Left lung (tissue), 10 donors: ENCODE measurements around the gene PGM3. TPM values are rescaled to one million over a fixed set of nuclear protein-coding genes. Genes with fewer than 3 reads are reported as not detected.

Experiments used
- ATAC-seq: fragments of 200-7000 bp; cut with Tn5 transposase; one replicate; pipeline ENCODE4 v1.9.1; 2020; ENCODE audit warnings: moderate library complexity
- DNase-seq, 4 donors: peaks; one replicate each; pipeline ENCODE4 v3.0.0-alpha.2; 2013 to 2020
- H3K27ac ChIP-seq, 2 donors: fragments of 200-600 bp; sonication (generic) in 1 of 2; one replicate each; pipeline versions ENCODE4 v1.5.0 to v1.8.0; 2020 to 2021
- H3K27me3 ChIP-seq, 2 donors: fragments of 200-600 bp; sonication (generic) in 1 of 2; one replicate each; pipeline versions ENCODE4 v1.5.0 to v1.8.0; 2020 to 2021
- H3K36me3 ChIP-seq, 2 donors: fragments of 200-600 bp; sonication (generic) in 1 of 2; one replicate each; pipeline versions ENCODE4 v1.5.0 to v1.8.0; 2020 to 2021
- H3K4me1 ChIP-seq, 2 donors: fragments of 200-600 bp; one replicate each; pipeline ENCODE4 v1.8.0; 2021
- H3K4me3 ChIP-seq, 2 donors: fragments of 200-600 bp; sonication (generic) in 1 of 2; one replicate each; pipeline versions ENCODE4 v1.5.0 to v1.8.0; 2020 to 2021; ENCODE audit warnings: mild to moderate bottlenecking in 1 of 2
- H3K9me3 ChIP-seq, 2 donors: fragments of 200-600 bp; sonication (generic) in 1 of 2; one replicate each; pipeline versions ENCODE4 v1.5.0 to v1.8.0; 2020 to 2021
- intact Hi-C, 2 donors: fragments of 100-400 bp; cut with DNase I; formaldehyde crosslinking; loops; one replicate each; pipeline versions ENCODE4 v1.11.2 to v1.14.2; 2022
- polyA plus RNA-seq, 6 donors: library from polyadenylated mRNA; unstranded; fragments of 120-200 nt; gene quantifications; one replicate each; pipeline ENCODE4 v1.2.1, GENCODE V29; 2013; ENCODE audit not compliant: insufficient read length in 6 of 6
- total RNA-seq, 2 donors: library from RNA; stranded (reverse); fragmentation: NEBNext Ultra II Directional; extraction: Animal tissue kit (Norgen Biotek cat#: 25700); gene quantifications; one replicate each; pipeline ENCODE4 v1.2.1, GENCODE V29; 2021
- TF ChIP-seq, protein P1 (sequence below), 2 donors: fragments of 200-600 bp; sonication (generic) in 1 of 2; IDR thresholded peaks; one replicate each; pipeline versions ENCODE4 v1.5.0 to v1.8.0; 2021; ENCODE audit warnings: antibody characterized with exemption in 2 of 2
- donor health status: DM: no; HTN: yes; CAD: no.
- donor health status: DM: no; HTN: no; CAD: no.

Gene PGM3
- total and polyA plus RNA-seq, 8 donors = 44.0 to 86.5 (median 73.7) TPM

DNA sequence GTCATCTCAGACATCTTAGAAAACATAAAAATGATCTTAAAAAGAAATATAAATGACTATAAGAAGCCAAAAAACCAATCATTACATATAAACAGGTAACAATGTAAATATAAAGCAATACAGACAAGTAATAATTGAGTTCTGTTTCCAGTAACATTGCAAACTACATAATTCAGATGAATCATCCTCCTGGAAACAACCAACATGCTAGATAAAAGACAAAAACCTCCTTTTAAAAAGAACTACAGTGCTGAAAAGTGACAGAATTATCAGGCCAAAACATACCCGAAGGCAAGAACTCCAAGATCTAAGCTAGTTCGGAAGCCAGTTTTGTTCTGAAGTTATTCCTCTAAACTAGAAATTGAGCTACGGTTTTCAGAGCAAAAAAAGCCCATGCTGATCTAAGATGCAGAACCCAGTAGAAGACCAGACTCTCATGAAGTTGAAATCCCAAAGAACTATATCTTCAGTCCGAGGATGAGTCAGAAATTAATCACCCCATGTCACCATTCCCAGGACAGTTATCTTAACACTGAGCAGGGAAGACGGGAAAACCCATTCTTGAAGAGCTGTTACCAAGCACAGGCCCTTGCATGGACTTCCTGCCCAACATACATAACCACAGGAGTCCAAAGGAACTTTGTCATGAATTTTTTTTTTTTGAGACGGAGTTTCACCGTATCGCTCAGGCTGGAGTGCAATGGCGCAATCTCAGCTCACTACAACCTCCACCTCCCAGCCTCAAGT is 9.8 kb downstream of the PGM3 start:
- ATAC-seq = peak; percentile 80
- DNase-seq = no peak
- intact Hi-C loops = no loop called here
- TF ChIP-seq, protein P1, sequence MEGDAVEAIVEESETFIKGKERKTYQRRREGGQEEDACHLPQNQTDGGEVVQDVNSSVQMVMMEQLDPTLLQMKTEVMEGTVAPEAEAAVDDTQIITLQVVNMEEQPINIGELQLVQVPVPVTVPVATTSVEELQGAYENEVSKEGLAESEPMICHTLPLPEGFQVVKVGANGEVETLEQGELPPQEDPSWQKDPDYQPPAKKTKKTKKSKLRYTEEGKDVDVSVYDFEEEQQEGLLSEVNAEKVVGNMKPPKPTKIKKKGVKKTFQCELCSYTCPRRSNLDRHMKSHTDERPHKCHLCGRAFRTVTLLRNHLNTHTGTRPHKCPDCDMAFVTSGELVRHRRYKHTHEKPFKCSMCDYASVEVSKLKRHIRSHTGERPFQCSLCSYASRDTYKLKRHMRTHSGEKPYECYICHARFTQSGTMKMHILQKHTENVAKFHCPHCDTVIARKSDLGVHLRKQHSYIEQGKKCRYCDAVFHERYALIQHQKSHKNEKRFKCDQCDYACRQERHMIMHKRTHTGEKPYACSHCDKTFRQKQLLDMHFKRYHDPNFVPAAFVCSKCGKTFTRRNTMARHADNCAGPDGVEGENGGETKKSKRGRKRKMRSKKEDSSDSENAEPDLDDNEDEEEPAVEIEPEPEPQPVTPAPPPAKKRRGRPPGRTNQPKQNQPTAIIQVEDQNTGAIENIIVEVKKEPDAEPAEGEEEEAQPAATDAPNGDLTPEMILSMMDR (IDR thresholded peaks at IDR 0.05) = no peak
- no peak overlapping the region for H3K4me3 ChIP-seq
- no peaks in the 10 kb centered on the region for H3K9me3 ChIP-seq
- no peaks in the 10 kb centered on the region for H3K27me3 ChIP-seq
- no peaks in the 10 kb centered on the region for H3K4me1 ChIP-seq
- peaks cover 0 to 86% of the 10 kb centered on the region in 2 donors for H3K36me3 ChIP-seq
- no peak overlapping the region for H3K27ac ChIP-seq

DNA sequence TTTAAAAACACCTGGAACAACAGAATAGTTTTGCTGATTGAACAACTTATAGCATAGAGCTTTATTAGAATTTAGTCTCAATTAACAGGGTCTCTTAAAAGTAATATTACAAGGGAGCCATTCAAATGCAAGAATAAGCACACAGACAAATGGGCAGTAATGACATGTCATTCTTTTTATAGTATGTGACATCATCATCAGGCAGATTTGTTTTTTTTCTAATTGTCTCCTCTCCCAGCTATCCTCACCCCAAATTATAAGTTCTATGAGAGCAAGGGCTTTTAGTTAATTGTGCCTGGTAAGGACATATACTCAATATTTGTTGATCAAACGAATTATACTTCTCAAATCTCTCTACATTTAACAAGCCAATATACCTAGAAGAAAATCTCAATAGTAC is 11.0 kb downstream of the PGM3 start:
- intact Hi-C loops = no loop called here
- H3K4me1 ChIP-seq = no peaks in the 10 kb centered on the region
- no peak overlapping the region for H3K4me3 ChIP-seq
- TF ChIP-seq, protein P1 (IDR thresholded peaks at IDR 0.05) = no peak
- H3K9me3 ChIP-seq = no peaks in the 10 kb centered on the region
- ATAC-seq = no peak
- H3K27me3 ChIP-seq = no peaks in the 10 kb centered on the region
- H3K36me3 ChIP-seq = peaks cover 0 to 87% of the 10 kb centered on the region in 2 donors
- DNase-seq = no peak
- no peak overlapping the region for H3K27ac ChIP-seq

DNA sequence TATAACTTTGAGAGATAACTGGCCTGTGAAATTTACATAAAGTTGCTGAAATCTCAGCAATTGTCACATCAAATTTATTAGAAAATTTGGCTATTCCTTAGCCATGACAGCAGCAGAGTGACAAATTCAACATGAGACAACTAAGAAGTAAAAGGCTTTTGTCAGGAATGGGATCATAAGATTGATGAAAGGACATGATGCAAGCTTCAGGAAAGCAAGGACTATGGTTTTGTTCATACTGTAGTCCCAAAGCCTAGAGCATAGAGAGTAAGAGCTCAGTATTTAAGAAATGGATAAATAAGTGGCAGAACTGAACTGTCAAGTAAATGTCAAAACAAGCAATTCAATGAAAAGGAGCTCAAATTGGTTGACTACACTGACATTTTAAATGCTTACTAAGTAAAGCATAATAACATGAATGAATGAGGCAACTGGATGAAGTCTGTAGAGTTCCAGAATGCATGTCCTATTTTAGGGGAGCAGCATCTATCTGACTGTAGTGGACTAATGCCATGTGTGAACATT is 12.6 kb downstream of the PGM3 start:
- no peaks in the 10 kb centered on the region for H3K4me1 ChIP-seq
- TF ChIP-seq, protein P1 (IDR thresholded peaks at IDR 0.05) = no peak
- no peak overlapping the region for H3K4me3 ChIP-seq
- intact Hi-C loops = no loop called here
- no peaks in the 10 kb centered on the region for H3K27me3 ChIP-seq
- no peak for DNase-seq
- H3K36me3 ChIP-seq = peaks cover 0 to 88% of the 10 kb centered on the region in 2 donors
- no peak overlapping the region for H3K27ac ChIP-seq
- H3K9me3 ChIP-seq = no peaks in the 10 kb centered on the region
- no peak for ATAC-seq

DNA sequence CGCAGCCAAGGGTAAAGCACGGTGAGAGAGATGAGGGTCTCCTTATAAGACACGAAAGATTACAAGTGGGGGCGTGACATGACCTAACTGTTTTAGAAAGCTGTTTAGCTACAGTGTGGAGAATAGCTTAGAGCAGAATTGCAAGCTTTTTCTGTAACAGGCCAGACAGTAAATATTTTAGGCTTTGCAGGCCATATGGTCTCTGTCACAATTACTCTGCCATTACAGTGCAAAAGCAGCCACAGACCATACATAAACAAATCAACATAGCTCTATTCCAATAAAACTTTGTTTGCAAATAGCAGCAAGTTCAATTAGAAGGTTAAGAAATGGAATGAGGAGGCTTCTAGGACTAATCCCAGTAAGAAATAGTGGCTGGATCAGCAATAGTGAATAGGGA is 16.8 kb downstream of the PGM3 start:
- Histone ChIP-seq H3K27ac (no peak overlapping the region), H3K27me3 (no peaks in the 10 kb centered on the region), H3K36me3 (peaks cover 0 to 91% of the 10 kb centered on the region in 2 donors), H3K4me1 (no peaks in the 10 kb centered on the region), H3K9me3 (no peaks in the 10 kb centered on the region), H3K4me3 (no peak overlapping the region)
- intact Hi-C loops = no loop called here
- ATAC-seq = peak; percentile 30
- peak in 2 of 4 donors; percentile 59 to 60 for DNase-seq
- TF ChIP-seq, protein P1 (IDR thresholded peaks at IDR 0.05) = no peak

DNA sequence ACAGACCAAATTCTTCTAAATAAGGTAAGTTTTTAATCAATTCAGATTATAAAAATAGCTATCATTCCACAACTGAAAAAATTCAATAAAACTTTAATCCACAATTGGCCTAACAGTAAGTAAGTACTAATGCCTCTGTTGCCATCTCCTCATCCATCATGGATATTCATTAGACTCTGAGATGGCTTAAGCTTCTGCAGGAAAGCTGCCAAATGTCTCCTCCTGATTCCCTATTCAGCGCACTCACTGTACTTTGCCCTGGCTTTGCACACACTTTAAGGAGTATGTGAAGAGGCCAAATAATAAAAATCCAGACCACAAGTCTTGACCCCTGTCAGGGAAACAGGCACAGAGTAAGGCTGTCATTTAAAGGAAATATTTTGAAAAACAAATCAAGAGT is 23.6 kb downstream of the PGM3 start:
- H3K36me3 ChIP-seq = peaks cover 5 to 100% of the 10 kb centered on the region in 2 donors
- ATAC-seq (no peak), DNase-seq (no peak)
- H3K4me1 ChIP-seq = no peaks in the 10 kb centered on the region
- intact Hi-C loops = no loop called here
- H3K4me3 ChIP-seq = no peak overlapping the region
- H3K9me3 ChIP-seq = no peaks in the 10 kb centered on the region
- no peak overlapping the region for H3K27ac ChIP-seq
- TF ChIP-seq, protein P1 (IDR thresholded peaks at IDR 0.05) = no peak
- H3K27me3 ChIP-seq = no peaks in the 10 kb centered on the region
